Testis (tissue), 2 donors: ENCODE data around the gene NFATC1.

Source experiments
- POLR2A ChIP-seq: fragments of 450-650 bp; IDR thresholded peaks from one replicate; pipeline ENCODE4 v1.6.1; 2017; ENCODE audit warnings: antibody characterized with exemption, mild to moderate bottlenecking, moderate library complexity
- TF ChIP-seq, protein P1 (sequence below), 3 experiments: fragments of 450-650 bp in 2 of 3; fragments of 200-600 bp in 1 of 3; sonication (generic) in 1 of 3; IDR thresholded peaks; one replicate each; pipeline ENCODE4 v1.5.1; 2016 to 2019; ENCODE audit warnings: antibody characterized with exemption in 3 of 3, mild to moderate bottlenecking in 2 of 3, moderate library complexity in 1 of 3

DNA sequence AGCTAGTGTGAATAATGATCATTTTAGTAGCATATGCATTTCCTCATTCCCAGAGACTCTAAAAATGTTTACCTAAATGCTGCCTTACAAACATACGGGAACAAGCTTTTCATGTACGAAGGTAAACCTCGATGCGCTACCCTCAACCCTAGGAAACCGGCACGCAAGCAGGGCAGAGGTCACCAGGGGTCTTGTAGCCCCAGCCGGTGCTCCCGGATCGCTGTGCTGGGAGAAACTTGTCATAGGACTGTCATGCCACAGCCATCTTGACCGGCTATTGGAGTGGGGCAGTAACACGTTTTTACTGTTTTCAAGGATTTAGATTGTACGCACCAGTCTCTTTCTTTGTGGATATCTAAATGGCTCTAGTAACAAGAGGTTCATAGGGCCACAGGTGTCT lies 34.8 kb upstream of the NFATC1 start:
- TF ChIP-seq, protein P1, sequence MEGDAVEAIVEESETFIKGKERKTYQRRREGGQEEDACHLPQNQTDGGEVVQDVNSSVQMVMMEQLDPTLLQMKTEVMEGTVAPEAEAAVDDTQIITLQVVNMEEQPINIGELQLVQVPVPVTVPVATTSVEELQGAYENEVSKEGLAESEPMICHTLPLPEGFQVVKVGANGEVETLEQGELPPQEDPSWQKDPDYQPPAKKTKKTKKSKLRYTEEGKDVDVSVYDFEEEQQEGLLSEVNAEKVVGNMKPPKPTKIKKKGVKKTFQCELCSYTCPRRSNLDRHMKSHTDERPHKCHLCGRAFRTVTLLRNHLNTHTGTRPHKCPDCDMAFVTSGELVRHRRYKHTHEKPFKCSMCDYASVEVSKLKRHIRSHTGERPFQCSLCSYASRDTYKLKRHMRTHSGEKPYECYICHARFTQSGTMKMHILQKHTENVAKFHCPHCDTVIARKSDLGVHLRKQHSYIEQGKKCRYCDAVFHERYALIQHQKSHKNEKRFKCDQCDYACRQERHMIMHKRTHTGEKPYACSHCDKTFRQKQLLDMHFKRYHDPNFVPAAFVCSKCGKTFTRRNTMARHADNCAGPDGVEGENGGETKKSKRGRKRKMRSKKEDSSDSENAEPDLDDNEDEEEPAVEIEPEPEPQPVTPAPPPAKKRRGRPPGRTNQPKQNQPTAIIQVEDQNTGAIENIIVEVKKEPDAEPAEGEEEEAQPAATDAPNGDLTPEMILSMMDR (IDR thresholded peaks at IDR 0.05) = no peak
- TF ChIP-seq POLR2A = no peak
